ENCODE measurements around the gene KNTC1.
"Not testable (repeated sequence)": the region's sequence is repeated elsewhere in the genome, so short reads cannot be mapped to it uniquely, and the experiment has no call there.

KNTC1 gene

DNA sequence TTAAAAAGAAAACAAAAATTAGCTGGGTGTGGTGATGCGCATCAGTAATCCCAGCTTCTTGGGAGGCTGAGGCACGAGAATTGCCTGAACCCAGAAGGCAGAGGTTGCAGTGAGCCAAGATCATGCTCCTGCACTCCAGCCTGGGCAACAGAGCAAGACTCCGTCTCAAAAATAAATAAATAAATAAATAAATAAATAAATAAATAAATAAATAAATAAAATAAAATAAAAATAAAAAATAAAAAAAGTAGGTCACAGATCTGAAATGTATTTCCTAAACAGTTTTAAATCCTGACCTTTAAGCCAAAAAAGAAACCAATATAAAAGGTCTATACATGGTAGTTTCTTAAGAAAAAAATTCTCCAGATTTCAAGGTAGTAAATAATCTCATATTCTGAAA, 14.0 kb upstream of the KNTC1 start:
- not testable (repeated sequence) for DNase-seq

GRCh38 chr12:122513660-122514059, 13.4 kb upstream of the KNTC1 start:
- DNase-seq, result no peak

- DNase-seq, result no peak
These were observed 11.8 kb upstream of the KNTC1 start for GRCh38 chr12:122515275-122515674.

GRCh38 chr12:122516544-122517361, 10.3 kb upstream of the KNTC1 start:
- no peak for DNase-seq

GRCh38 chr12:122517877-122518276, 9.2 kb upstream of the KNTC1 start:
- DNase-seq, result no peak

DNA sequence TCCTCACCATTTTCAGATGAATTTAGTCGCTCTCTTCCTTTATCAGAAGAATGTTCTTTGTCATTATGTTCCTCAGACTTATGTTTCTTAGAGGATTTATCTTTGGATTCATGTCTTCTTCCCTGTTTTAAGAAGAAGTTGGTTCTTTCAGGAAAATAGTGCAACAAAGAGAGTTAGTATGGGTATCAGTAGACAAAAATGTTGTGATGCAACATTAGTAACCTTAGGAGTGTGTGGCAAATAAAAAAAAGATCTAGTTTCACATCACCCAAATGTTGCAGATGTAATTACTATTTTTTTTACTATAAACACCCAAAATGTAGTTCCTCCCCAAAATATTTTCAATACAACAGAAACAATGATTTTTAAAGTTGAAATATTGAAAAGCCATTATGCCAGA, 8.1 kb upstream of the KNTC1 start:
- no peak for DNase-seq

DNA sequence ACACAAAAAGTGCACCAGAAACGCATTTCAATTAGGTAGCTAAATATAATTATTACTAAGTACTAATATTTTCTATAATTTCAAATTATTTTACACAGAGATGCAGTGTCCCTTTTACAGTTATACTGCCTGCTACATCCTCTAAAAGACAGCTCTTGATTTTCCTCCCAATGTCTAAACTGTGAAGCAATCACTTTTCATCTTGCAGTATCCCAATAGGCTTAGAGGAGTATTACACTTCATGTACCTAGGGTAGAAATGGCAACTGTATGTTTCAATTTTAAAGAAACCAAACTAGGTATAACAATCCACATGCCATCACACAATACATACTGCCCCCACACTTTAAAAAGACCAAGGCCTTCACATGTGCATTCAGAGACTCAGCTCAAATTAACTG, 7.6 kb upstream of the KNTC1 start:
- no peak for DNase-seq

DNA sequence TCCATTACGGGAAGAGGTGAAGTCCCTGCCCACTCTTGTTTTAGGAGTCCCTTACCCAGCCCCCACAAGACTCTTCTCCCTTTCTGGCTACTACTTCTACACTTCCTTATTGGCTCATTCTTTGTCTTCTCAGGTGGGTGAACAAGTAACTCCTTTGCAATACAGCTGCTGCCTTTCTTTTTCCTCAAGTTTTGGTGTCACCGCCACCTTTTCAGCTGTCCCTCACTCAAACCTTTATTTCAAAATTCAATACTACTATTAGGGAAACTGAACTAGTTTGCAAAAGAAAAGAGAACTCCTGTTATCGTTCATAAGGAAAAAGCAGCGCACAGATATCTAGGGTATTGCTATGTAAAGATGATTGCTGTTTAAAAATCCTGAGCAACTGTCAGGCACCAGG, 6.4 kb upstream of the KNTC1 start:
- no peak for DNase-seq

- no peak for DNase-seq
These were observed 3.8 kb upstream of the KNTC1 start for GRCh38 chr12:122523280-122523679.

DNA sequence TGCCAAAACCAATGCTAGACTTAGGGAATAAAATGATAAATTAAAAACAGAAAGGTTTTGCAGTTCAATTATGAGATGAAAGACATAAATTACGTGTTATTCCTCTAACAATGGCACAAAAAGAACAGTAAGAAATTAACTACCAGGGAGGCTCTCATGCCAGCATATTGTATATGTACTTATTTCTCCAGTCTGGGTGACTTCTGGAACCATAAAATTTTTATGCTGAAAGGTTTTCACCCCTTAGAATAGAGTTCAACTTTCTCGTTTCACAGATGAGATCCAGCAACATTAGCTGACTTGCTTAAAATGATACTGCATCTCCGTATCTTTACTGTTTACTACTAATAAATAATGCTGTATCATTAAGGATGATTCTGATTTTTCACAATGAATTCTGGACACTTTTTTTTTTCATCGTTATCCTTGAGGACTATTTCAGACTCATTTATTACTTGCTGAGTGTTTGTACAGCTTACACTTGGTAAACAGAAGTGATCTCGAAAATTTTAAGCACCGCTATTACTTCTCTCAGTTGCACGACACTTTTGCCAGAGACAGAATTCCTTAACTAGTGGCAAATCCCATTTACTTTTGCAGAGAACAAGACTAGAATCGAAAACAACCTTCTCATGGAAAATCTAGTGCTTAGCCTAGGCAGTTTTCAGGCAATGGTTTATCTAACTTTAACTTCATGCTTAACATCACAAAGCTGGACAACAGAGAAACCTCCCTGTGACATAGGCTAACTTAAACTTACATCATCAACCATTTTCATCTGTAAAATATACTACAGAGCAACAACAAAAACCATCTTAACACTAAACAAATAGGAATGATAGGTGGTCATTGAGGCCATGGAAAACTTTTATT, 3.0 kb upstream of the KNTC1 start:
- no peak for DNase-seq

- DNase-seq, result peak; percentile 23
These were observed 462 bp downstream of the KNTC1 start for GRCh38 chr12:122527478-122527944.

DNA sequence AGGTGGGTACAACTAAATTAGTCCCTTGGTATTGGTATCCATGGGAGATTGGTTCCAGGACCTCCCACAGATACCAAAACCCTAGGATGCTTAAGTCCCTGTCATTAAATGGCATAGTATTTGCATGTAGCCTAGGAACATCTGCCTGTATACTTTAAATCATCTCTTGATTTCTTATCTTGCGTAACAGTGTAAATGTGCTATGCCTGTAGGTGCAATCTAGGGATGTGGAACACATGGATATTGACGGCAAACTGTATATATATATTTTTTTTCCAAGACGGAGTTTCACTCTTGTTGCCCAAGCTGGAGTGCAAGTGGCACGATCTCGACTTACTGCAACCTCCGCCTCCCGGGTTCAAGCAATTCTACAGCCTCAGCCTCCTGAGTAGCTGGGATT, 1.5 kb downstream of the KNTC1 start:
- DNase-seq, result no peak

DNA sequence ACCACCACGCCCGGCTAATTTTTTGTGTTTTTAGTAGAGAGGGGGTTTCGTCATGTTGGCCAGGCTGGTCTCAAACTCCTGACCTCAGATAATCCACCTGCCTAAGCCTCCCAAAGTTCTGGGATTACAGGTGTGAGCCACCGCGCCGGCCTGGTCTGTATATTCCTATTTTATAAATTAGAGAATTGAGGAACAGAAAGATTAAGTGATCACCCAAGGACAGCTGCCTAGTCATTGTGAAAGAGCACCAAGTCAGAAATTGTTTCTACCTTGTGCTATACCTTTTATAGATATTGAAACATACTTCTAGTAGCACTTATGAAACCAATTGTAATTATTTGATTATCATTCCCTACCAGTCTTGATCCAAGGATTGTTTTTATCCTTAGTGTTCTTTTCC, 1.9 kb downstream of the KNTC1 start:
- DNase-seq, result no peak

DNA sequence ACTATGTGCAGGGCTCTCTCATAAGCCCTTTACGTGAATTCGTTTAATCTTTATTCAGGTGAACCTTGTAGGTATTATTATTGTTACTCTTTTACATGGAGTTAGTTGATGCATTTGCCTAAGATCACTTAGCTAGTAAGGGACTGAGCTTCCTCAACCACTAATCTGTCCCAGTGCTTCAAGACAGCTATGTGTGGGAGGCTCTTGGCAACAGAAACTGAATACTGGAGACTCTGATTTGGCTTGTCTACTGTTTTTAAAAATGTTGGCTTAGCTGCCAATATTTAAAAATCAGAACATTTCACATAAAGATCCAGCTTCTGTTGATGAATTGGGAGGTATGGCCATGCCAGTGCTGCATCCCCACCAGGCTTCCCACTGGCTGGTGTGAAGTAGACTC, 6.8 kb downstream of the KNTC1 start:
- no peak for DNase-seq

- DNase-seq, result no peak
These were observed 10.0 kb downstream of the KNTC1 start for GRCh38 chr12:122537021-122537420.

DNA sequence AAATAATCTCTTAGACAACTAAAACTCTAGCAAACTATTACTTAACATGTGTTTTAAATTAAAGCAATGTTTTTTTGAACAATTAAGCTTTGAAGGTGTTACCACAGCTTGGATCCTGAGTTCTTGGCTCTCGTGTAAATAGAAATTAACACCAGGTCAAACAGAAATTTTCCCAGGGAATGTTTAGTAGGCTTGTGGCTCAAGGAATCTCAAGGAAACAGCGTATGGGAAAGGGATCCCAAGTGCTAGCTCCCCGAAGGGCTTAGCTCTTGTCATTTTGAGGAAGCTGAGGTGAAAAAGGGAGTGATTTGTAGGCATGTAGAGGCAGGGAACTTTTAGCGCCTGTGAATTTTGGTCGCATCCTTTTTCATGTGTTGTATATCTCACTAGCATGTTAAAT, 11.4 kb downstream of the KNTC1 start:
- no peak for DNase-seq

- no peak for DNase-seq
These were observed 17.5 kb downstream of the KNTC1 start for GRCh38 chr12:122544537-122544936.

GRCh38 chr12:122545855-122546254, 18.8 kb downstream of the KNTC1 start:
- DNase-seq, result no peak

DNA sequence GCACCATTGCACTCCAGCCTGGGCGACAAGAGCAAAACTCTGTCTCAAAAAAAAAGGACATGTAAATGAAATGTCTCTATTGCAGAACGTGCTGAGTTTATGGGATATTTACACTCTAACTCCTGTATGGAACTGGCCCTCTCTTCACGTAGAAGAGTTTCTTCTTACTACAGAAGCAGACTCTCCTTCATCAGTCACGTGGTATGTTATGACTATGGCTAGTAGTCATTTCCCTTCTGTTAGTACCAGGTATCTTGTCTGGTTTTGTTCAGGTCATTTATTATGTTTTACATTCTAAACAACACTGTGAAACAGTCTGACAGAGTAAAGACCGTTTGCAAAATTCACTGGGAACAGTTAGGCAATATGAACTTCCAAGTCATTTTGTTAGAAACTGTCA, 20.3 kb downstream of the KNTC1 start:
- DNase-seq, result no peak

DNA sequence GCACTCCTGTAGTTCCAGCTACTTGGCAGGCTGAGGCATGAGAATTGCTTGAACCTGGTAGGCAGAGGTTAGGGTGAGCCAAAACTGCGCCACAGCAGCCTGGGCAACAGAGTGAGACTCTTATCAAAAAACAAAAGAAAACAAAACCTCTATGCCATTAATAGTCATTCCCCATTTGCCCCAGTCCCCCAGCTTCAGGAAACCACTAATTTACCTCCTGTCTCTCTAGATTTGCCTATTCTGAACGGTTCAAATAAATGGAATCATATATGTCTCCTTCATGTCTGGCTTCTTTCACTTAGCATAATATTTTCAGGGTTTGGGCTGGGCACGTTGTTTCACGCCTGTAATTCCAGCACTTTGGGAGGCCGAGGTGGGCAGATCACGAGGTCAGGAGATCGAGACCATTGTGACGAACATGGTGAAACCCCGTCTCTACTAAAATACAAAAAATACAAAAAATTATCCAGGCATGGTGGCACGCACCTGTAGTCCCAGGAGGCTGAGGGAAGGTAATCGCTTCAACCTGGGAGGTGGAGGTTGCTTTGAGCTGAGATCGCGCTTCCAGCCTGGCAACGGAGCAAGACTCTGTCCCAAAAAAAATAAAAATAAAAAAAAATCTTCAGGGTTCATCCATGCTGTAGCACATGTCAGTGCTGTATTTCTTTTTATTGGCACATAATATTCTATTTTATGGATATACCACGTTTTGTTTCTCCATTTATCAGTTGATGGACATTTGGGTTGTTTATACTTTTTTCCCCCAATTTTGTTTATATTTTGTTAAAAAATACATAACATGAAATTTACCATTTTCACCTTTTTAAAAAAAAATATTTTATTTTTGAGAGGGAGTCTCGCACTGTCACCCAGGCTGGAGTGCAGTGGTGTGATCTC, 31.9 kb downstream of the KNTC1 start:
- DNase-seq, result no peak

DNA sequence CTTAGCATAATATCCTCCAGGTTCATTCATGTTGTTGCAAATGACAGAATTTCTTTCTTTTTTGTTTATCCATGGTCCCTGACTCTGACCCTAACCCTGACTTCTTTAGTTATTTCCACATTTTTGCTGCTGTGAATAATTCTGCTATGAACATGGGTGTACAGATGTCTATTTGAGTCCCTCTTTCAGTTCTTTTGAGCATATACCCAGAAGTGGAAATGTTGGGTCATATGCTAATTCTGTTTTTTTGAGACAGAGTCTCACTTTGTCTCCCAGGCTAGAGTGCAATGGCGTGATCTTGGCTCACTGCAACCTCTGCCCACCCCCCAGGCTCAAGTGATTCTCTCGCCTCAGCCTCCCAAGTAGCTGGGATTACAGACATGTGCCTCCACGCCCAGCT, 33.1 kb downstream of the KNTC1 start:
- no peak for DNase-seq

GRCh38 chr12:122563361-122563760, 36.3 kb downstream of the KNTC1 start:
- no peak for DNase-seq

GRCh38 chr12:122566816-122567215, 39.8 kb downstream of the KNTC1 start:
- not testable (repeated sequence) for DNase-seq

Data from activated CD4-positive, alpha-beta T cell treated with anti-CD3 and anti-CD28 coated beads, Interleukin-2, amount 50 U/mL, for 1 hour (primary cell).